Neural progenitor cell (in vitro differentiated cells): ENCODE measurements around the gene MRGPRE. TPM values are rescaled to one million over a fixed set of nuclear protein-coding genes. Genes with fewer than 3 reads are reported as not detected.

Experiments used
- DNase-seq: peaks from one replicate; pipeline ENCODE4 v3.0.0-alpha.2; 2016; ENCODE audit warnings: low spot score
- H2AFZ ChIP-seq: fragments of 200-600 bp; sonication (generic); replicated peaks from 2 replicates; pipeline ENCODE4 v1.6.1; 2016; ENCODE audit warnings: antibody characterized with exemption
- H3F3A ChIP-seq: fragments of 200-600 bp; sonication (generic); 2 replicates; pipeline ENCODE4 v1.6.1; 2016; ENCODE audit warnings: antibody characterized with exemption, low read depth
- H3K27ac ChIP-seq: fragments of 200-600 bp; sonication (generic); 2 replicates; pipeline ENCODE4 v1.5.1; 2016; ENCODE audit warnings: mild to moderate bottlenecking
- H3K27me3 ChIP-seq: fragments of 200-600 bp; sonication (generic); 2 replicates; pipeline ENCODE4 v1.6.1; 2016; ENCODE audit warnings: mild to moderate bottlenecking, moderate library complexity
- H3K36me3 ChIP-seq: fragments of 200-600 bp; sonication (generic); 2 replicates; pipeline ENCODE4 v1.5.1; 2016
- H3K4me1 ChIP-seq: fragments of 200-600 bp; sonication (generic); 2 replicates; pipeline ENCODE4 v1.6.1; 2016; ENCODE audit warnings: mixed run types
- H3K4me2 ChIP-seq: fragments of 200-600 bp; sonication (generic); 2 replicates; pipeline ENCODE4 v1.6.1; 2016
- H3K4me3 ChIP-seq: fragments of 200-600 bp; sonication (generic); 2 replicates; pipeline ENCODE4 v1.5.1; 2016
- H3K79me2 ChIP-seq: fragments of 200-600 bp; sonication (generic); 2 replicates; pipeline ENCODE4 v1.6.1; 2016; ENCODE audit warnings: low read depth
- H3K9ac ChIP-seq: fragments of 200-600 bp; sonication (generic); 2 replicates; pipeline ENCODE4 v1.6.1; 2016
- H3K9me3 ChIP-seq: fragments of 200-600 bp; sonication (generic); 2 replicates; pipeline ENCODE4 v1.5.1; 2016; ENCODE audit warnings: low read depth
- H4K20me1 ChIP-seq: fragments of 200-600 bp; sonication (generic); 2 replicates; pipeline ENCODE4 v1.6.1; 2016; ENCODE audit warnings: low read depth
- H3K27ac Mint-ChIP-seq: 3 replicates; pipeline ENCODE4 v1.8.0; 2021; ENCODE audit warnings: mixed read lengths
- H3K27me3 Mint-ChIP-seq: 2 replicates; pipeline ENCODE4 v1.8.0; 2022; ENCODE audit warnings: low read depth, mild to moderate bottlenecking, inconsistent platforms, moderate library complexity, mixed read lengths; ENCODE audit not compliant: insufficient read depth
- H3K36me3 Mint-ChIP-seq: 3 replicates; pipeline ENCODE4 v1.8.0; 2021; ENCODE audit warnings: mixed read lengths
- H3K4me1 Mint-ChIP-seq: 3 replicates; pipeline ENCODE4 v1.8.0; 2021; ENCODE audit warnings: mixed read lengths
- H3K4me3 Mint-ChIP-seq: 3 replicates; pipeline ENCODE4 v1.8.0; 2021; ENCODE audit warnings: mild to moderate bottlenecking, moderate library complexity, mixed read lengths
- H3K9me3 Mint-ChIP-seq: 3 replicates; pipeline ENCODE4 v1.8.0; 2020; ENCODE audit warnings: mixed read lengths
- CTCF ChIP-seq: fragments of 200-600 bp; sonication (generic); IDR thresholded peaks from 2 replicates; pipeline ENCODE4 v1.5.1; 2017; ENCODE audit warnings: antibody characterized with exemption, mild to moderate bottlenecking
- EZH2 ChIP-seq: fragments of 200-600 bp; sonication (generic); IDR thresholded peaks from 2 replicates; pipeline ENCODE4 v1.6.1; 2017; ENCODE audit warnings: antibody characterized with exemption, mild to moderate bottlenecking, moderate library complexity
- EZH2phosphoT487 ChIP-seq: fragments of 200-600 bp; sonication (generic); IDR thresholded peaks from 2 replicates; pipeline ENCODE4 v1.6.1; 2017; ENCODE audit warnings: antibody characterized with exemption
- total RNA-seq: library from RNA; depleted of rRNA; stranded (reverse); fragments of >200 nt; gene quantifications from 2 replicates; pipeline ENCODE4 v1.2.3, GENCODE V29; 2015; ENCODE audit warnings: low replicate concordance

MRGPRE gene
- total RNA-seq, 1 donor from 2014 or later = not detected

DNA sequence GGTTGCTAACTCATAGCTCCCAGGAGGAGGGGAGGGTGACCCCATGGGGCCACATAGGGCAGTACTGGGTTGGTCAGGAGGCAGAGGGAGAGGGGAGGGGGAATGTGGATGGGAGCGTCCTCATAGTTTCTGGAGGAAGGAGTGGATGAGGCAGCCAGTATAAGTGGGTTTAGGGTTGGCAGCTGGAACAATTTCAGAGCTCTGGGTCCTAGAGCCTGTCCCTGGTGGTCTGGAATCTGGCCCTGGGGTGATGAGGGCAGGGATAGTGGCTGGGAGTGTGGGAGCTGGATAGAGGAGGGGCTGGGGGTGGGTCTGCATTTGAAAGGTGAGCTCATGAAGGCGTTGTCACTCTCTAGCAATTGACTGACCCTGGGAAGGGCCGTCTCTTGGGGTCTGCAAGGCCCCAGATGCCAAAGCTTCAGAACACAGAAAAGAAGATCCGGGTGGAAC is 8.3 kb downstream of the MRGPRE start:
- peak overlapping the region; percentile 45 for H3K4me2 ChIP-seq
- Mint-ChIP-seq H3K27me3 (peaks cover 14% of the 10 kb centered on the region), H3K36me3 (no peaks in the 10 kb centered on the region), H3K9me3 (no peaks in the 10 kb centered on the region), H3K4me1 (peaks cover 34% of the 10 kb centered on the region), H3K4me3 (no peak overlapping the region), H3K27ac (peak overlapping the region; percentile 15)
- H3K79me2 ChIP-seq = no peaks in the 10 kb centered on the region
- H3K27me3 ChIP-seq = no peaks in the 10 kb centered on the region
- no peak overlapping the region for H3K4me3 ChIP-seq
- no peak for DNase-seq
- peaks cover 9% of the 10 kb centered on the region for H3K4me1 ChIP-seq
- H3F3A ChIP-seq = no peaks in the 10 kb centered on the region
- no peaks in the 10 kb centered on the region for H3K36me3 ChIP-seq
- no peaks in the 10 kb centered on the region for H3K9me3 ChIP-seq
- TF ChIP-seq EZH2phosphoT487 (no peak), EZH2 (no peak), CTCF (no peak)
- no peak overlapping the region for H3K9ac ChIP-seq
- H2AFZ ChIP-seq = peak overlapping the region; percentile 57
- no peaks in the 10 kb centered on the region for H4K20me1 ChIP-seq
- H3K27ac ChIP-seq = no peak overlapping the region

GRCh38 chr11:3222941-3223915 is 9.0 kb downstream of the MRGPRE start:
- Histone ChIP-seq H3K27ac (no peak overlapping the region), H2AFZ (peak overlapping the region; percentile 57), H3K79me2 (no peaks in the 10 kb centered on the region), H3K9ac (no peak overlapping the region), H4K20me1 (no peaks in the 10 kb centered on the region), H3K36me3 (no peaks in the 10 kb centered on the region), H3K9me3 (no peaks in the 10 kb centered on the region), H3F3A (no peaks in the 10 kb centered on the region), H3K4me1 (peaks cover 9% of the 10 kb centered on the region), H3K27me3 (no peaks in the 10 kb centered on the region), H3K4me3 (no peak overlapping the region), H3K4me2 (no peak overlapping the region)
- H3K27me3 Mint-ChIP-seq = peaks cover 14% of the 10 kb centered on the region
- no peak for TF ChIP-seq CTCF
- no peak for TF ChIP-seq EZH2phosphoT487
- no peak for TF ChIP-seq EZH2
- H3K4me3 Mint-ChIP-seq = no peak overlapping the region
- H3K9me3 Mint-ChIP-seq = no peaks in the 10 kb centered on the region
- DNase-seq = no peak
- H3K27ac Mint-ChIP-seq = peak overlapping the region; percentile 37
- H3K4me1 Mint-ChIP-seq = peaks cover 34% of the 10 kb centered on the region
- no peaks in the 10 kb centered on the region for H3K36me3 Mint-ChIP-seq

DNA sequence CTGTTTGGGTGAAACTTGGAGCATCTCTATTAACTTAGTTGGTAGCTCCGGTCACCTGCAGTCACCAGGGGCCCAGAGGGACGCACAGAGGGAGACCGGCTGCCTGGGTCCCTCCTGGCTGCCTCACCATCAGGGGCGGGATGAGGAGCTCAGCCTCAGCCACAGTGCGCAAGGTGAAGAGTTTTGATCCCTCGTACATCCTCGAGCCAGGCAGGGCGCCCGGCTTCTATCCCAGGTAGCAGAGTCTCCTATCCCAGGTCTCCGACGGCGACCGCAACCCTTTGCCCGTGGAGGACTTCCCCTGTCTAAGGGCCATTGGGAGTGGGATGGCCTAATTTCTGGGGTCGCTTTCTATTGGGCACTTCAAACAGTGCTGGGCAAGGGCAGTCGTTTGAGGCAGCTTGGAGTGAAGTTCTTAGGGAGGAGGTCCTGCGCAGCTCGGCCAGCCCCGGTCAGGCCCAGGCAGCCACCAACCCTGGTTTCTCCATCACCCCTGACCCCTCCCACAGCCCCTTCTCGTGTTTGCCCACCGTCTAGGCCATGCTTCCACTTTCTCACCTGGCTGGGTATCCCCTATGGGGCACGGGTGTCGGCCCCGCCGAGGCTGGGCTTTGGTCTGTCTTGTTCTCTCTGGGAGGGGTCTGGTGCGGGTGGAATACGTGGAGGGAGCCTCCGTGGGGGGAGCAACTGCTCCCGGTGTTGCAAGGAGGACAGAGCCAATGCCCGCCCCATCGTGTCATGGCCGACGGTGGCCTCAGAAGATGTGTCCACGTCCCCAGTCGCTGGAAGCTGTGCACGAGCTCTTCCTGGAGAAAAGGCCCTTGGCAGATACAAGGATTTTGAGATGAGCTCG is 10.0 kb downstream of the MRGPRE start:
- no peak overlapping the region for H3K4me3 Mint-ChIP-seq
- Histone ChIP-seq H3K4me1 (peaks cover 9% of the 10 kb centered on the region), H3K27me3 (no peaks in the 10 kb centered on the region), H3K9me3 (no peaks in the 10 kb centered on the region), H3K9ac (no peak overlapping the region), H3K4me3 (no peak overlapping the region), H3F3A (no peaks in the 10 kb centered on the region), H3K4me2 (no peak overlapping the region), H3K36me3 (no peaks in the 10 kb centered on the region), H3K27ac (no peak overlapping the region), H4K20me1 (no peaks in the 10 kb centered on the region), H2AFZ (no peak overlapping the region), H3K79me2 (no peaks in the 10 kb centered on the region)
- TF ChIP-seq EZH2 (no peak), CTCF (no peak), EZH2phosphoT487 (no peak)
- no peaks in the 10 kb centered on the region for H3K9me3 Mint-ChIP-seq
- H3K4me1 Mint-ChIP-seq = peaks cover 34% of the 10 kb centered on the region
- DNase-seq = no peak
- H3K27me3 Mint-ChIP-seq = peaks cover 17% of the 10 kb centered on the region
- peak overlapping the region; percentile 37 for H3K27ac Mint-ChIP-seq
- H3K36me3 Mint-ChIP-seq = no peaks in the 10 kb centered on the region
